Endothelial cell (in vitro differentiated cells): Measurements from ENCODE around the gene IFITM2. TPM values are rescaled to one million over a fixed set of nuclear protein-coding genes. Genes with fewer than 3 reads are reported as not detected.
"Not testable (repeated sequence)": the region's sequence is repeated elsewhere in the genome, so short reads cannot be mapped to it uniquely, and the experiment has no call there.

ENCODE experiments used
- DNase-seq: peaks from one replicate; pipeline ENCODE4 v3.0.0; 2021; ENCODE audit warnings: low spot score
- H3K27ac Mint-ChIP-seq: one replicate; pipeline ENCODE4 v1.8.0; 2021; ENCODE audit warnings: mixed read lengths, inconsistent platforms; ENCODE audit not compliant: unreplicated experiment
- H3K27me3 Mint-ChIP-seq: one replicate; pipeline ENCODE4 v1.8.0; 2021; ENCODE audit warnings: mild to moderate bottlenecking, moderate library complexity, mixed read lengths, inconsistent platforms; ENCODE audit not compliant: unreplicated experiment
- H3K36me3 Mint-ChIP-seq: one replicate; pipeline ENCODE4 v1.8.0; 2021; ENCODE audit warnings: mild to moderate bottlenecking, low read depth, mixed read lengths, inconsistent platforms; ENCODE audit not compliant: unreplicated experiment
- H3K4me1 Mint-ChIP-seq: one replicate; pipeline ENCODE4 v1.8.0; 2021; ENCODE audit warnings: mild to moderate bottlenecking, mixed read lengths, inconsistent platforms; ENCODE audit not compliant: unreplicated experiment
- H3K4me3 Mint-ChIP-seq: one replicate; pipeline ENCODE4 v1.8.0; 2021; ENCODE audit warnings: mild to moderate bottlenecking, mixed read lengths, inconsistent platforms; ENCODE audit not compliant: unreplicated experiment
- H3K9me3 Mint-ChIP-seq: one replicate; pipeline ENCODE4 v1.8.0; 2021; ENCODE audit warnings: mixed read lengths, inconsistent platforms; ENCODE audit not compliant: unreplicated experiment
- total RNA-seq: library from RNA; stranded (reverse); fragmentation: NEBNext Ultra II Directional; extraction: Animal tissue kit (Norgen Biotek cat#: 25700); gene quantifications from one replicate; pipeline ENCODE4 v1.2.1, GENCODE V29; 2021; ENCODE audit not compliant: unreplicated experiment
- TF ChIP-seq, protein P1 (sequence below): fragments of 200-600 bp; sonication (generic); IDR thresholded peaks from one replicate; pipeline ENCODE4 v1.5.0; 2021; ENCODE audit warnings: antibody characterized with exemption; ENCODE audit not compliant: unreplicated experiment

Gene IFITM2
- total RNA-seq, 1 donor from 2014 or later = 205 TPM

- Mint-ChIP-seq H3K4me3 (peak overlapping the region; percentile 2), H3K4me1 (peaks cover 38% of the 10 kb centered on the region), H3K36me3 (peaks cover 8% of the 10 kb centered on the region), H3K9me3 (no peaks in the 10 kb centered on the region), H3K27ac (no peak overlapping the region), H3K27me3 (peaks cover 7% of the 10 kb centered on the region)
- peak; percentile 39 for DNase-seq
- TF ChIP-seq, protein P1, sequence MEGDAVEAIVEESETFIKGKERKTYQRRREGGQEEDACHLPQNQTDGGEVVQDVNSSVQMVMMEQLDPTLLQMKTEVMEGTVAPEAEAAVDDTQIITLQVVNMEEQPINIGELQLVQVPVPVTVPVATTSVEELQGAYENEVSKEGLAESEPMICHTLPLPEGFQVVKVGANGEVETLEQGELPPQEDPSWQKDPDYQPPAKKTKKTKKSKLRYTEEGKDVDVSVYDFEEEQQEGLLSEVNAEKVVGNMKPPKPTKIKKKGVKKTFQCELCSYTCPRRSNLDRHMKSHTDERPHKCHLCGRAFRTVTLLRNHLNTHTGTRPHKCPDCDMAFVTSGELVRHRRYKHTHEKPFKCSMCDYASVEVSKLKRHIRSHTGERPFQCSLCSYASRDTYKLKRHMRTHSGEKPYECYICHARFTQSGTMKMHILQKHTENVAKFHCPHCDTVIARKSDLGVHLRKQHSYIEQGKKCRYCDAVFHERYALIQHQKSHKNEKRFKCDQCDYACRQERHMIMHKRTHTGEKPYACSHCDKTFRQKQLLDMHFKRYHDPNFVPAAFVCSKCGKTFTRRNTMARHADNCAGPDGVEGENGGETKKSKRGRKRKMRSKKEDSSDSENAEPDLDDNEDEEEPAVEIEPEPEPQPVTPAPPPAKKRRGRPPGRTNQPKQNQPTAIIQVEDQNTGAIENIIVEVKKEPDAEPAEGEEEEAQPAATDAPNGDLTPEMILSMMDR = no peak
Observed at GRCh38 chr11:304915-305843, 2.4 kb upstream of the IFITM2 start.

DNA sequence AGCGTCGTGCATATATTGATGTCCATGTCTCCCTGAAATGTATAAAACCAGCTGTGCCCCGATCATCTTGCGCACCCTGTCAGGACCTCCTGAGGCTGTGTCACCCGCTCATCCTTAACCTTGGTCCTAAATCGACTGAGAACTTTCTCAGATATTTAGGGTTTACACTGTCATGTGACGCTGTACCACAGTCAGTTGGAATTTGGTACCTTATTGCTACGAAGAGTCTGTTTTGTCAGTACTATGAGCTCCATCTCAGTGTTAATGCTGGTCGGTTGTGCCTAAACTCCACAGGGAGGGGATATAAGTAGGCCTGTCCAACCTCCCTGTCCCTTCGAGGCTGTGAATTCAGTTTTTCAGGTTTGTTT is 1.8 kb upstream of the IFITM2 start:
- Mint-ChIP-seq H3K4me1 (peaks cover 38% of the 10 kb centered on the region), H3K9me3 (no peaks in the 10 kb centered on the region), H3K4me3 (no peak overlapping the region), H3K27me3 (peaks cover 7% of the 10 kb centered on the region), H3K27ac (no peak overlapping the region), H3K36me3 (peaks cover 8% of the 10 kb centered on the region)
- TF ChIP-seq, protein P1 = no peak
- DNase-seq = no peak

GRCh38 chr11:306645-307371 is 808 bp upstream of the IFITM2 start:
- peaks cover 40% of the 10 kb centered on the region for H3K4me1 Mint-ChIP-seq
- no peaks in the 10 kb centered on the region for H3K9me3 Mint-ChIP-seq
- H3K36me3 Mint-ChIP-seq = peaks cover 8% of the 10 kb centered on the region
- TF ChIP-seq, protein P1 = no peak
- H3K27ac Mint-ChIP-seq = peak overlapping the region; percentile 24
- no peak for DNase-seq
- H3K27me3 Mint-ChIP-seq = peaks cover 7% of the 10 kb centered on the region
- H3K4me3 Mint-ChIP-seq = peak overlapping the region; percentile 47

- Mint-ChIP-seq H3K36me3 (peaks cover 12% of the 10 kb centered on the region), H3K4me3 (peak overlapping the region; percentile 96), H3K27ac (peak overlapping the region; percentile 99), H3K4me1 (peaks cover 53% of the 10 kb centered on the region)
- H3K9me3 Mint-ChIP-seq, H3K27me3 Mint-ChIP-seq, DNase-seq: not testable (repeated sequence)
Observed at GRCh38 chr11:308740-309665, 1.4 kb downstream of the IFITM2 start.

- not testable (repeated sequence) for DNase-seq, H3K27me3 Mint-ChIP-seq, H3K9me3 Mint-ChIP-seq
- peak overlapping the region; percentile 96 for H3K4me3 Mint-ChIP-seq
- peak overlapping the region; percentile 99 for H3K27ac Mint-ChIP-seq
- peaks cover 12% of the 10 kb centered on the region for H3K36me3 Mint-ChIP-seq
- peaks cover 58% of the 10 kb centered on the region for H3K4me1 Mint-ChIP-seq
Observed at GRCh38 chr11:309979-310572, 2.5 kb downstream of the IFITM2 start.

DNA sequence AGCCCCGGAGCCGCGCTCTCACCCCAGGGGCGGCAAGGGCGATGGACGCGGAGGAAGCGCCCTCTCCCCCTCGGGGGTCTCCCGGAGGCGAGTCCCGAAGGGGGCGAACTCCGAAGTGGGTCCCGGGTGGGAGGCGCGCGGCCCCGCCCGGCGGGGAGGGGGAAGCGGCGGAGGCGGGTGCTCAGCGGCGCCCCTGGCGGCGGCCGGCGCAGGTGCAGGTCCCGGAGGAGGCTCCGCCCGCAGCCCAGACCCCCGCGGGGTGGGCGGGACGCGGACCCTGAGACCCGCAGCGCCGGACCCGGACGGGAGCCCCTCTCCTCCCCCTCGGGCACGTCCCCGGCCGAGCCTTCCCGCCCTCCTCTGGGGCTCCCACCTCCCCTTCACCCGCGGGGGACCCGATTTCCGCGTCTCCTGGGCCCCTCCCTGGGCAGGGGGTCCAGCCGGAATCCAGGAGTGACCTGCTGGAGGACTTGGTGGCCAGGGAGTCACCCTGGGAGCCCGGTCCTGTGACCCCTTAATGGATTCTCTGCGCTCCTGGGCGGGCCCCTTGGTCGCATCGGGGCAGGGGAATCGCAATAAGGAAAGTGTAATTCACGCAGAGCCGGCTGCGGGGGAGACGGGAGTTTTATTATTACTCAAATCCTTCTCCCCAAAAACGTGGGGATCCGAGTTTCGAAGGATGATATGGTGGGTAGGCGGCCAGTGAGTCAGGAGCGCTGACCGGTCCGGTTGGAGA is 3.6 kb downstream of the IFITM2 start:
- Mint-ChIP-seq H3K4me1 (peaks cover 50% of the 10 kb centered on the region), H3K4me3 (peak overlapping the region; percentile 82), H3K36me3 (peaks cover 12% of the 10 kb centered on the region)
- not testable (repeated sequence) for H3K27ac Mint-ChIP-seq, H3K27me3 Mint-ChIP-seq, DNase-seq, H3K9me3 Mint-ChIP-seq
